HEK293T (cell line): ENCODE data around the gene ITSN2.

Source experiments
- ARNT ChIP-seq: fragments of 450-650 bp; IDR thresholded peaks from 2 replicates; pipeline ENCODE4 v1.6.1; 2017; ENCODE audit warnings: mild to moderate bottlenecking
- BHLHE40 ChIP-seq: fragments of 450-650 bp; IDR thresholded peaks from 2 replicates; pipeline ENCODE4 v1.6.1; 2016; ENCODE audit warnings: mild to moderate bottlenecking, moderate library complexity, borderline replicate concordance
- CTBP1 ChIP-seq: fragments of 450-650 bp; IDR thresholded peaks from 2 replicates; pipeline ENCODE4 v1.6.1; 2016; ENCODE audit warnings: borderline replicate concordance
- ELF4 ChIP-seq: fragments of 450-650 bp; IDR thresholded peaks from 2 replicates; pipeline ENCODE4 v1.6.1; 2017; ENCODE audit warnings: antibody characterized with exemption
- FOXA1 ChIP-seq: fragments of 450-650 bp; IDR thresholded peaks from 2 replicates; pipeline ENCODE4 v1.6.1; 2016; ENCODE audit warnings: mild to moderate bottlenecking
- FOXK2 ChIP-seq: fragments of 450-650 bp; IDR thresholded peaks from 2 replicates; pipeline ENCODE4 v1.6.1; 2016; ENCODE audit warnings: mild to moderate bottlenecking
- HDGF ChIP-seq: fragments of 450-650 bp; IDR thresholded peaks from 2 replicates; pipeline ENCODE4 v1.6.1; 2017; ENCODE audit warnings: antibody characterized with exemption, borderline replicate concordance
- LEF1 ChIP-seq: fragments of 450-650 bp; IDR thresholded peaks from 2 replicates; pipeline ENCODE4 v1.6.1; 2017; ENCODE audit warnings: mild to moderate bottlenecking, borderline replicate concordance
- NFRKB ChIP-seq: fragments of 450-650 bp; IDR thresholded peaks from 2 replicates; pipeline ENCODE4 v1.6.1; 2016; ENCODE audit warnings: mild to moderate bottlenecking, moderate library complexity
- PKNOX1 ChIP-seq: fragments of 450-650 bp; IDR thresholded peaks from 2 replicates; pipeline ENCODE4 v1.6.1; 2016
- SUZ12 ChIP-seq: fragments of 450-650 bp; IDR thresholded peaks from 2 replicates; pipeline ENCODE4 v1.6.1; 2016; ENCODE audit warnings: mild to moderate bottlenecking
- TARDBP ChIP-seq: fragments of 450-650 bp; IDR thresholded peaks from 2 replicates; pipeline ENCODE4 v1.6.1; 2016
- ZNF384 ChIP-seq: fragments of 450-650 bp; IDR thresholded peaks from 2 replicates; pipeline ENCODE4 v1.6.1; 2016

- TF ChIP-seq FOXA1, result no peak
- TF ChIP-seq HDGF, result no peak
- no peak for TF ChIP-seq TARDBP
- no peak for TF ChIP-seq NFRKB
- TF ChIP-seq ARNT, result no peak
- TF ChIP-seq CTBP1, result no peak
- TF ChIP-seq LEF1, result no peak
- TF ChIP-seq BHLHE40, result no peak
- TF ChIP-seq ELF4, result no peak
- TF ChIP-seq SUZ12, result no peak
- TF ChIP-seq ZNF384, result no peak
- TF ChIP-seq PKNOX1, result no peak
- TF ChIP-seq FOXK2, result no peak
Measured at GRCh38 chr2:24206714-24207113, 153.6 kb downstream of the ITSN2 start.
